Heart left ventricle (tissue), 13 donors: ENCODE results near the gene XPO6.

Source experiments
- CTCF ChIP-seq, 12 donors: fragments of 200-600 bp; sonication (generic) in 4 of 12; IDR thresholded peaks; one replicate each; pipeline versions ENCODE4 v1.5.0 to v1.8.0; 2018 to 2022; ENCODE audit warnings: antibody characterized with exemption in 12 of 12, mild to moderate bottlenecking in 5 of 12
- POLR2A ChIP-seq, 2 donors: fragments of 450-650 bp; IDR thresholded peaks; one replicate each; pipeline ENCODE4 v1.6.1; 2017; ENCODE audit warnings: antibody characterized with exemption in 2 of 2, mild to moderate bottlenecking in 2 of 2, moderate library complexity in 2 of 2
- donor health status: ischemic (EF 13 %, LVEDD 7.1; RV severe dilation, severe dysfunction).
- donor health status: DM: no; HTN: yes; CAD: no.
- donor health status: DM: no; HTN: no; CAD: no.
- donor health status: ischemic (EF 25% LVEDD 6.9; RV normal size, moderate dysfunction).
- donor health status: ischemic (EF 25% LVEDD 5.7; RV mildly dilated, moderate dysfunction).
- donor health status: ischemic (EF 35%, LVEDD 5.7; RV mildly dilated, moderate dysfunction).
- donor health status: nonischemic (EF 11% LVEDD 7.7; RV severe dilation, severe dysfunction).
- donor health status: DM: yes; HTN: yes; CAD: no.
- donor health status: PGD.
- donor health status: ischemic (EF 29% LVEDD 5.4; RV normal size, mild dysfunction).
- donor health status: nonischemic (EF 23%, LVEDD 6.1; RV moderate dilation, normal function).

- TF ChIP-seq CTCF (IDR thresholded peaks at IDR 0.05), result no peak
- TF ChIP-seq POLR2A (IDR thresholded peaks at IDR 0.05), result no peak
These were observed 25.0 kb downstream of the XPO6 start for GRCh38 chr16:28186752-28187151.
